Activated naive CD4-positive, alpha-beta T cell treated with anti-CD3 and anti-CD28 coated beads, Interleukin-2, amount 50 U/mL, for 24 hours (primary cell): ENCODE data around the gene METTL27.
"Not testable (repeated sequence)": the region's sequence is repeated elsewhere in the genome, so short reads cannot be mapped to it uniquely, and the experiment has no call there.

Experiments used
- H3K27ac Mint-ChIP-seq: one replicate; pipeline ENCODE4 v1.8.0; 2021; ENCODE audit warnings: mild to moderate bottlenecking, mixed read lengths
- H3K27me3 Mint-ChIP-seq: one replicate; pipeline ENCODE4 v1.8.0; 2021; ENCODE audit warnings: mixed read lengths
- H3K36me3 Mint-ChIP-seq: one replicate; pipeline ENCODE4 v1.8.0; 2021; ENCODE audit warnings: mixed read lengths
- H3K4me1 Mint-ChIP-seq: one replicate; pipeline ENCODE4 v1.8.0; 2021; ENCODE audit warnings: mixed read lengths
- H3K4me3 Mint-ChIP-seq: one replicate; pipeline ENCODE4 v1.8.0; 2021; ENCODE audit warnings: mild to moderate bottlenecking, mixed read lengths
- H3K9me3 Mint-ChIP-seq: one replicate; pipeline ENCODE4 v1.8.0; 2021; ENCODE audit warnings: mixed read lengths

METTL27 gene, protein sequence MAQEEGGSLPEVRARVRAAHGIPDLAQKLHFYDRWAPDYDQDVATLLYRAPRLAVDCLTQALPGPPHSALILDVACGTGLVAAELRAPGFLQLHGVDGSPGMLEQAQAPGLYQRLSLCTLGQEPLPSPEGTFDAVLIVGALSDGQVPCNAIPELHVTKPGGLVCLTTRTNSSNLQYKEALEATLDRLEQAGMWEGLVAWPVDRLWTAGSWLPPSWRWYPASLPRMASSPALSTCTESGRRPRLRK

DNA sequence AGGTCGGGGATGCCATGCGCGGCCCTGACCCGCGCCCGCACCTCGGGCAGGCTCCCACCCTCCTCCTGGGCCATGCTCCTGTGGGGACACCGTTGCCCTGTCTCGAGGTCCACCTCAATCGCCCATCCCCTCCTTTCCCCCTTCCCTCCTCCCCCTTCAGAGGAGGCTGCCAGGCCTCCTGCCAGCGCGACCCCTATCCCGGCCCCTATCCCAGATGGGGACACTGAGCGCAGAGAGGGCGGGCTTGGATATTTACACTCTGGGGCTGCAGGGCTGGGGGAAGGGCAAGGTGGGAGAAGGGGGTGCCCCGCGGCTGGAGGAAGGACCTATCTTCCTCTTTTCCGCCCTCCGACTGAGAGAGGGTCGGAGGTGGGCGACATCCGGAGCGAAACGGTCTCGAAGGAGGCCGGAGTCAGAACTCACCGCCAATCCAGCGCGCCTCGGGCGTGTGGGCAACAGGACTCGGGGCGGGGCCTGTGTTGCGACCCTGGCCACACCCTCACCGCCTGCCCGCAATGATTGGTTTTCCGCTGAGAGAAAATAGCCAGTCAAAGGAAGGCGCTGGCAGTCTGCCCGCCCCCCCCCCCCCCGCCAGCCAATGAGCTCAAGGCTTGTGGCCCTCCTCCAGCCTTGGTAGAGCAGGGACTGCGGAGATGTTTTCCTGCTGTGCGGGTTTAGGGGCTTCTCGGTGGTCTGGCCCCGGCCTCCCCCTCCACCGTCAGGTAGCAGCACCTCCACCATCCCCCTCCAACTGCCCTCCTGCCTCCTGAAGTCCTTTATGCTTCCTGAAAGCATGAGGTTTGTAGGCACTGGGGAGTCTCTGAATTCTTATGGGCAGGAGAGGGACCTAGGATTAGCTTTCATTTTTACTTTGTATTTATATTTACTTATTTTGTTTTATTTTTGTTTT, at the start of gene METTL27:
METTL27 (minus strand) TSS at position 450 of the 910 bp plus-strand sequence; CDS start at position 74, 376 bp downstream.
- H3K36me3 Mint-ChIP-seq, result no peaks in the 10 kb centered on the region
- H3K4me1 Mint-ChIP-seq, result peaks cover 16% of the 10 kb centered on the region
- H3K9me3 Mint-ChIP-seq, result no peaks in the 10 kb centered on the region
- peak within 1 kb of the TSS; percentile 81 for H3K27ac Mint-ChIP-seq
- H3K4me3 Mint-ChIP-seq, result peak within 1 kb of the TSS; percentile 88
- H3K27me3 Mint-ChIP-seq, result no peaks in the 10 kb centered on the region

DNA sequence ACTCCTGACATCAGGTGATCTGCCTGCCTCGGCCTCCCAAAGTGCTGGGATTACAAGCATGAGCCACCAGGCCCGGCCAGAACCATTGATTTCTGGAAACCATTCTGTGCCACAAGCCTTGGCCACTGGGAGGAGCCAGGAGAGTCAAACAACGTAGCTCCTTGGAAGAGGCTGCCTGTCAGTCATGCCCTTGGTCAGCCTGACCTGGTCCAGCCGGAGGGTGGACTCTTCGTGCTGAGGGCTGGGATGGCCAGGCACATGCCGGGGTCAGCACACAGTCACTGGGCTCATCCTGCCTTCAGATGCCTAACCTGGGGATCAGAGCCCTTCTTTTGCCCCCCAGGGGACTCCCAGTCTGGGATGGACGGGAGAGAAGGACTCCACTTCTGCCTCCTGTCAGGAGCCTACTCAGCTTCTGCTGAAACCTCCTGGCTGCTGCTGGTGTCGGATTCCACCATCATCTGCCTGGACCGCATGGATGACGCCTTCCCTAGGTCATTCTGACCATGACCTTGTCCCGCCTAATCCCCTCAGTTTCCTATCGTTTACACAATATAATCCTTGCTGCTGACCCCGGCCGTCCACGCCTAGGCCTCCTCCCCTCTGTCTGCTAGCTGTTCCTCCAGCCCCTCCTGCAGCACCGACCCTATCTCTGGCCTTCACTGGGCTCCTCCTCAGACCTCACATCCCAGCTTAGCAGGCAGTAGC, 49.0 kb upstream of the METTL27 start:
- Mint-ChIP-seq H3K4me1 (no peaks in the 10 kb centered on the region), H3K9me3 (peaks cover 4% of the 10 kb centered on the region), H3K36me3 (no peaks in the 10 kb centered on the region), H3K27ac (no peak overlapping the region), H3K27me3 (peaks cover 8% of the 10 kb centered on the region), H3K4me3 (no peak overlapping the region)

DNA sequence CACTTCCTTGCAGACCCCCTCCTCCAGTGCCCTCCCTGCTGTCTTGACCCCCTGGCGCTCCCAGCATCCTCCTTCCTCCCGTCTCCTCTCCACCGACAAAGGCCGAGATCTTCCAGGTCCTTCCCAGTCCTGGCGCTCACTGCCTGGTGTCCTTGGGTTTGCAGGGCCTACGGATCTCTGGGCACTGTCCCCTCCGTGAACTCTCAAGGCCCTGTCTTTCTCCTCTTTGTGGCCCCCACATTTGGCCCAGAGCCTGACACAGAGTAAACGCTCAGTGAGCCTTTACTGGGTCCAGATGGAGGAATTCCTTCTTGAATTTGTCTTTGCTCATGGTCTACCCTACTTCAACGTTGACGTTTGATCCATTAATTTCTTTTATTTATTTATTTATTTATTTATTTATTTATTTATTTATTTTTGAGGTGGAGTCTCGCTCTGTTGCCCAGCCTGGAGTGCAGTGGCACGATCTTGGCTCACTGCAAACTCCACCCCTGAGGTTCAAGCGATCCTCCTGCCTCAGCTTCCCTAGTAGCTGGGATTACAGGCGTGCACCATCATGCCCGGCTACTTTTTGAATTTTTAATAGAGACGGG, 48.3 kb upstream of the METTL27 start:
- no peak overlapping the region for H3K27ac Mint-ChIP-seq
- no peaks in the 10 kb centered on the region for H3K36me3 Mint-ChIP-seq
- H3K27me3 Mint-ChIP-seq, result peaks cover 11% of the 10 kb centered on the region
- H3K4me1 Mint-ChIP-seq, result no peaks in the 10 kb centered on the region
- peaks cover under 1% of the 10 kb centered on the region for H3K9me3 Mint-ChIP-seq
- H3K4me3 Mint-ChIP-seq, result no peak overlapping the region

DNA sequence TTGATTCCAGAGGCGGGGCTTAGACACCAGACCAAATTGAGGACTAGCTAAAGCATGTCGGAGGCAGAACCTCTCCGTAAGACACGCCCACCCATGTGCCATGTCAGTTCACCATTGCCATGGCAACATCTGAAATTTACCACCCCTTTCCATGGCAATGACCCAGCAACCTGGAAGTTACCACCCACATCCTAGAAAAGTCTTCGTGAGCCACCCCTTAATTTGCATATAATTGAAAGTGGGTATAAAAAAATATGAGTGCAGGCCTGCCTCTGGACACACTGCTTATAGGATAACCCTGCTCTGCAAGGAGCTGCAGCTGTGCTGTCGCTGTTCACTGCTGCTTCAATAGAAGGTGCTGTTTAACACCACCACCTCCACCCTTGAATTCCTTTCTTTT, 46.6 kb upstream of the METTL27 start:
- Mint-ChIP-seq H3K4me1 (no peaks in the 10 kb centered on the region), H3K4me3 (no peak overlapping the region), H3K36me3 (no peaks in the 10 kb centered on the region), H3K27me3 (peaks cover 11% of the 10 kb centered on the region), H3K9me3 (no peaks in the 10 kb centered on the region), H3K27ac (peak overlapping the region; percentile 59)

DNA sequence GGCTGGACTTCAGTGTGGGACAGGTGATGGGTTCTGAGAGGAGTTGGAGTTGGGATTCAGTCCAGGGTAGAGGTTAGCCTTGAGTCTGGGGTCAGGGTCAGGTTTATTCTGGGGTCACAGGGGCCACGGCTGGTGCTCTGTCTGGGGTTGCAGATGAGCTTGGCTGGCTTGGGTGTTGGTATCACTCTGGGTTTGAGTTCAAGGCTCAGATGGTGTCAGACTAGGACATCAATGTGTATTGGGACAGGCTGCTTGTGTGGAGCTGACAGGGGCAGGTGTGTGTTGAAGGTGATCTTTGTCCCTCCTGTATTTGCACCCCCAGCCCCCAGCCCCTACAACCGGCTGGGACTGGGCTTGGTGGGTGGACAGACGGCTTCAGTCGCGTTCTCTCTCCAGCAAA, 45.4 kb upstream of the METTL27 start:
- H3K9me3 Mint-ChIP-seq, result no peaks in the 10 kb centered on the region
- H3K4me1 Mint-ChIP-seq, result no peaks in the 10 kb centered on the region
- H3K4me3 Mint-ChIP-seq, result no peak overlapping the region
- peaks cover 11% of the 10 kb centered on the region for H3K27me3 Mint-ChIP-seq
- no peak overlapping the region for H3K27ac Mint-ChIP-seq
- no peaks in the 10 kb centered on the region for H3K36me3 Mint-ChIP-seq

DNA sequence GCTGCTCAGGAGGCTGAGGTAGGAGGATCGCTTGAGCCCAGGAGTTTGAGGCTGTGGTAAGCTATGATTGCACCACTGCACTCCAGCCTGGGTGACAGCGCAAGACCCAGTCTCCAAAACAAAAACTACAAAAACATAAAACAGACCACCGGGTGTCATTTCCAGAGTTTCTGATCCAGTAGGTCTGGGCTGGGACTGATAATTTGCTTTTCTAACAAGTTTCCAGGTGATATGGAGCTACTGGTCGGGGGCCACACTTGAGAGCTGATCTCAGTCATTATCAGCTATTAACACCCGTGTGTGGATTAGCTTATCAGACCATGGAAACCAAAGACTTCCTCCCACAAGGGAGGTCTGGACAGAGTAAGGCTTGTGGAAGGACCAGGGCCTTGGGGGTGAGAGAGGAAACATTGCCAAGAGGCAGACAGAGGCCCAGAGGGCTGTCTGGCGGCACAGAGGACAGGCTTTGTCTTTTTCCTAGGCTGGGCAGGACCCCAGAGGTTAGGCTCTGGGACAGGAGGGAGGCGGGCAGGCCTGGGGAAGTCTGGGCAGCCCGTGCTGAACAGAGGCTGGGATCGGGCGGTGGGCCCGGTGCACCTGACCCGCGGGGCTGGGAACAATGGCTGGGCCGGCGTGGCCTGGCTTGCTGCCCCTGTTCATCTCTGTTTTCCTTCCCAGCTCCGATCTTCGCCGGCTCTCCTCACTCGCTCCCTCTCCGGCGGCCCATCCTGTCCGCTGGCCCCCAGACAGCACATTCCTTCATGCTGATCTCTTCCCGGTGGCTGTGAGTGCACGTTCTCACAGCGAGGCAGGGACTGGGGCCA, 43.9 kb upstream of the METTL27 start:
- no peak overlapping the region for H3K27ac Mint-ChIP-seq
- peaks cover 13% of the 10 kb centered on the region for H3K27me3 Mint-ChIP-seq
- H3K9me3 Mint-ChIP-seq, result no peaks in the 10 kb centered on the region
- no peaks in the 10 kb centered on the region for H3K36me3 Mint-ChIP-seq
- H3K4me1 Mint-ChIP-seq, result no peaks in the 10 kb centered on the region
- no peak overlapping the region for H3K4me3 Mint-ChIP-seq

DNA sequence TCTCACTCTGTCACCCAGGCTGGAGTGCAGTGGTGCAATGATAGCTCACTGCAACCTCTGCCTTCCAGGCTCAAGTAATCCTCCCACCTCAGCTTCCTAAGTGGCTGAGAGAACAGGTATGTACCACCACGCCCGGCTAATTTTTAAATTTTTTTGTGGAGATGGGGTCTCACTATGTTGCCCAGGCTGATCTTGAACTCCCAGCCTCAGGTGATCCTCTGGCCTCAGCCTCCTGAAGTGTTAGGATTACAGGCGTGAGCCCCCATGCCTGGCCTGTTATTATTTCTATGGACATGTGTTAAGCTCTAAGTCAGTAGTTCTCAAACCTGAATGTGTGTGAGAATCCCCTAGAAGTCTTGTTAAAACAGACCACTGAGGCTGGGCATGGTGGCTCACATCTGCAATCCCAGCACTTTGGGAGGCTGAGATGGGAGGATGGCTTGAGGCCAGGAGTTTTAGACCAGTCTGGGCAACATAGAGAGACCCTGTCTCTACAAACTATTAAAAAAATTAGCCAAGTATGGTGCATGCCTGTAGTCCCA, 43.2 kb upstream of the METTL27 start:
- Mint-ChIP-seq H3K36me3 (no peaks in the 10 kb centered on the region), H3K4me1 (no peaks in the 10 kb centered on the region), H3K27me3 (peaks cover 13% of the 10 kb centered on the region), H3K4me3 (no peak overlapping the region), H3K27ac (no peak overlapping the region), H3K9me3 (no peaks in the 10 kb centered on the region)

DNA sequence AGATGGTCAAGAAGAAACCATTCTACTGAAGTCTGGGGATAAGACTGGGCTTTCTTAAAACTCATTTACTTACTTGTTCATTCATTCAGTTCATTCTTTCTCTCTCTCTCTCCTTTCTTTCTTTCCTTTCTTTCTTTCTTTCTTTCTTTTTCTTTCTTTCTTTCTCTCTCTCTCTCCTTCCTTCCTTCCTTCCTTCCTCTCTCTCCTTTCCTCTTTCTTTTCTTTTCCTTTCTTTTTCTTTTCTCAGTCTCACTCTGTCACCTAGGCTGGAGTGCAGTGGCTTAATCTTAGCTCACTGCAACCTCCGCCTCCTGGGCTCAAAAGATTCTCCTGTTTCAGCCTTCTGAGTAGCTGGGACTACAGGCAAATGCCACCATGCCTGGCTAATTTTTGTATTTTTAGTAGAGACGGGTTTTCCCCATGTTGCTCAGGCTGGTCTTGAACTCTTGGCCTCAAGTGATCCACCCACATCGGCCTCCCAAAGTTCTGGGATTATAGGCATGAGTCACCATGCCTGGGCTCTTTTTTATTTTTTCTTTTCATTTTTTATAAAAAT, 42.6 kb upstream of the METTL27 start:
- H3K27me3 Mint-ChIP-seq, result peaks cover 15% of the 10 kb centered on the region
- H3K27ac Mint-ChIP-seq, H3K9me3 Mint-ChIP-seq, H3K36me3 Mint-ChIP-seq, H3K4me1 Mint-ChIP-seq, H3K4me3 Mint-ChIP-seq: not testable (repeated sequence)

DNA sequence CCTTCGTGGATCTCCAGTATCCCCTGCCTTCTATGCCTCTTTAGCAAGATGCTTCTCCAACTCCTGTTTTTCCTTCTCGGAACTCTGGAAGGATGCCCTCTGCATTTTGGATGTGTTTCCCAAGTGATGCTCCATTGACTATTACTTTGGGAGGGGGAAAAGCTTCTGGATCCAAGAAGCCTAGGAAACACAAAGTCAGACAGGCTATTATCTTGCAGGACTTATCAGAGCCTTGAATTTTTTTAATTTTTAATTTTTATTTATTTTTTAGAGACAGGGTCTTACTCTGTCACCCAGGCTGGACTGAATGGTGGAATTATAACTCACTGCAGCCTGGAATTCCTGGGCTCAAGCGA, 39.7 kb upstream of the METTL27 start:
- no peaks in the 10 kb centered on the region for H3K36me3 Mint-ChIP-seq
- H3K4me3 Mint-ChIP-seq, result no peak overlapping the region
- H3K9me3 Mint-ChIP-seq, result no peaks in the 10 kb centered on the region
- no peak overlapping the region for H3K27ac Mint-ChIP-seq
- peaks cover 7% of the 10 kb centered on the region for H3K27me3 Mint-ChIP-seq
- H3K4me1 Mint-ChIP-seq, result no peaks in the 10 kb centered on the region

DNA sequence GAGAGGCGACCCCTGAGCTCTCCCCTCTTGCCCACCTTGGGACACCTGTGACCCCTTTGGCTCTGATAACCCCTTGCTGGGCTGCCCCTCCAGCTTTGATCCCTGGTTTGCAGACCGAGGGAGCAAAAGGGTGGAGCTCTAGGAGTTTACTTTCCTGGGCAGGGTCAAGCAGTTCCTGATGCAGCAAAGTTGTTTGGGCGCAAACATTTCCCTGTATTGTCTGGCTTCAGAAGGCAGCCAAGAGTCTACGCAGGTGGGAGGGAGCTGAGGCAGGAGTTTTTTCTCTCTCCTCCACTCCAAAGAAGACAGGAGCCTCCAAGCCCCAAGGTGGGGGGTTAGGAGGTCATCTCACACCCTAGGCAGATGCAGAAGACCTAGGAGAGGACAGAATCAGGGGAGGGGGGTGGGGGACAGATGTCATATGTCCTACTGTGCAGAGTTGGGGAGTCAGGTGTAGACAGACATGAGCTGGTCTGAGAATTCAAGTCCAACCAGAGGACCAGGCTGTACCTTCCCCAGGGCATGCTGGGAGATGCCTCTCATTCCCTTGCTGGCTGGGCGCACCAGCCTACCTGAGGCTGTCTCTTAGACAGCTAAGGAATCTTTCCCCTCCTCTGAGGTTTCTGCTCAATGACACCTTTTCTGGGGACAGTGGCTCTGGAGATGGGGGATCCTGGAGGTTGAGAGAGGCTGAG, 39.2 kb upstream of the METTL27 start:
- no peaks in the 10 kb centered on the region for H3K4me1 Mint-ChIP-seq

DNA sequence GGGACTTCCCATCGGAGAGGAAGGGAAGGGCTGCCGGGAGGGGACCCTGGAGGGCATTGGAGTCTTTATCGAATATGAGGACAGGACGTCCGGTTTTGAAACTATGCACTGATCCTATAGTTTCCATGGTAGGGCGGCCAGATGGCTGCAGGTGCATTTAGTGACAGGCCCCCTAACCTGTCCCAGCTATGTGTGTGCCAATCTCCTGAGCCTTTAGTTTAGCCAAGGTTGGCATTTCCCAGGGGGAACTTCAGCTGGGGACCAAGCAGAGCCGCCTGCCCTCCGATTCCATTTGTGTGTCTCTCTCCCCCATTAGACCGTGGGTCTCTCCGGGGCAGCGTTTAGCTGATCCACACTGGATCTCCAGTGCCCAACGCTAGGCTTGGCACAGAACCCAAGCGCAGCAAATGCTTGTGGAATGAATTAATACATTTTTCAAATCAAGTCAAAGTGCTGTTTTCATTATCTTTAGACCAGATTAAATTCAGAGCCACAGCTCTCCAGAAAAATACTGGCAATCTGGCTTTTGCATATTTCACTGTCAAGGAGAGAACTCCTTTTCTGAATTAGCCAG, 38.5 kb upstream of the METTL27 start:
- H3K4me3 Mint-ChIP-seq, result no peak overlapping the region
- H3K27ac Mint-ChIP-seq, result no peak overlapping the region
- no peaks in the 10 kb centered on the region for H3K4me1 Mint-ChIP-seq
- H3K27me3 Mint-ChIP-seq, result peaks cover 4% of the 10 kb centered on the region
- no peaks in the 10 kb centered on the region for H3K9me3 Mint-ChIP-seq
- no peaks in the 10 kb centered on the region for H3K36me3 Mint-ChIP-seq

More for the DNA sequence above, 39.2 kb upstream of the METTL27 start:
- no peak overlapping the region for H3K4me3 Mint-ChIP-seq
- no peaks in the 10 kb centered on the region for H3K36me3 Mint-ChIP-seq
- H3K9me3 Mint-ChIP-seq, result no peaks in the 10 kb centered on the region
- H3K27ac Mint-ChIP-seq, result no peak overlapping the region
- peaks cover 7% of the 10 kb centered on the region for H3K27me3 Mint-ChIP-seq

DNA sequence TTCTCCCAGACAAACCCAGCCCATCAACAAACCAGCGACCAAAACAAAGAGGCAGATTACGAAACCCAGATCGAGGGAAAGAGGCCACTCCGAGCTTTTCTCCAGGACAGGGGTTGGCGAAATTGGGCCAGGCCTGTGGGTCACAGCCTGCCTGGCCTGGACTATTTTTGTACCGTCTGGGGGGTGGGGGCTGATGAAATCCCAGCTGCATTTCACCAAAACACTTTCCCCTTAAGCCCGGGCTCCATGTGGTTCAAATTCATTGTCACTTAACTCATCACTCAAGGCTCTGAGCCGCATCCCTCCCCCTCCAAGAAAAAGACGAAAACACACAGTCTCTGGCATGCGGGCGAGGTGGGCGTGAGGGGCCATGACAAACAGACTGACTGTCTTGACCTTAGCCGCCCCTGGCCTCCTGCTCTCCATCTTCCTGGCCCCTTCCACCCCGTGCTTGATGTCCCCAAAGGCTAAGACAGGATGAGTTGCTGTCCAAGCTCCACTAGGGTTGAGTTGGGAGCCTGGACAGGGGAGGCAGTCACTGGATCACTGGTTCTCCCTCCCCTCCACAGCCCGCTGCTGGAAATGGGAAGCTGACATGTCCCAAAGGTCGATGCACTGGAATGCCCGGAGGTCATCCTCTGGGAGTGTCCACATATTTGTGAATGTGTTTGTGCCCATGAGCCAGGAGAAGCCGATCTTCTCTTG, 37.8 kb upstream of the METTL27 start:
- H3K27me3 Mint-ChIP-seq, result peaks cover 4% of the 10 kb centered on the region
- H3K27ac Mint-ChIP-seq, result no peak overlapping the region
- no peaks in the 10 kb centered on the region for H3K9me3 Mint-ChIP-seq
- H3K36me3 Mint-ChIP-seq, result no peaks in the 10 kb centered on the region
- no peak overlapping the region for H3K4me3 Mint-ChIP-seq
- no peaks in the 10 kb centered on the region for H3K4me1 Mint-ChIP-seq

DNA sequence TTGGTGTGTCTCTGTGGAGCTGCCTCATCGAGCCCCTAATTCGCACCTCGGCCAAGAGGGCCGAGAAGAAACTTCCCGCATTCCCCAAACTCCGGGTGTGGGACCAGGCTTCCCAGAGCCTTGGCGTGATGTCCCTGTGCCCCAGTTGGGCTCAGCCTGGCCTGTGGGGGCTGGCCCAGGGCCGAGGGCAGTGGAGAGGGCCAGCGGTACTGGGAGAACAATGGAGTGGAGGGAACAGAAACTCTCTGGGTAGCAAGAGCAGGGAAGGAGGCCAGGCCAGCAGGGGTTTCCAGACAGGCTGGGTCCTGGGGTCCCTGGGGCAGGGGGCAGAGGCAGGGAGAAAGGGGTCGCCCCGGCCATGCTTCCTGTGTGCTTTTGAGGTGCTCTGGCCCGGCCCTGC, 34.7 kb upstream of the METTL27 start:
- Mint-ChIP-seq H3K4me1 (no peaks in the 10 kb centered on the region), H3K4me3 (no peak overlapping the region), H3K27ac (no peak overlapping the region), H3K27me3 (peaks cover 2% of the 10 kb centered on the region), H3K9me3 (no peaks in the 10 kb centered on the region), H3K36me3 (no peaks in the 10 kb centered on the region)
